Activated naive CD4-positive, alpha-beta T cell treated with anti-CD3 and anti-CD28 coated beads, Interleukin-2, amount 50 U/mL, for 72 hours (primary cell): Measurements from ENCODE around the gene RBM23. TPM values are rescaled to one million over a fixed set of nuclear protein-coding genes. Genes with fewer than 3 reads are reported as not detected.

Experiments used
- ATAC-seq, 2 donors: fragments of 150-1000 bp; cut with Tn5 transposase; 2 replicates each; pipeline ENCODE4 v1.10.0; 2021; ENCODE audit warnings: mild to moderate bottlenecking in 2 of 2, moderate library complexity in 2 of 2
- DNase-seq, 2 donors: peaks; one replicate each; pipeline ENCODE4 v3.0.0; 2021 to 2022; ENCODE audit warnings: low spot score in 2 of 2
- H3K27ac Mint-ChIP-seq, 2 donors: one replicate each; pipeline ENCODE4 v1.8.0; 2022; ENCODE audit warnings: mild to moderate bottlenecking in 2 of 2, mixed read lengths in 2 of 2
- H3K36me3 Mint-ChIP-seq, 2 donors: one replicate each; pipeline ENCODE4 v1.8.0; 2022; ENCODE audit warnings: mixed read lengths in 2 of 2
- H3K9me3 Mint-ChIP-seq, 2 donors: one replicate each; pipeline ENCODE4 v1.8.0; 2022; ENCODE audit warnings: mixed read lengths in 2 of 2
- total RNA-seq, 2 donors: library from RNA; stranded (reverse); gene quantifications; one replicate each; pipeline ENCODE4 v1.2.3, GENCODE V29; 2022

RBM23 gene
- total RNA-seq, 2 donors from 2014 or later = 63.5 to 97.7 TPM

DNA sequence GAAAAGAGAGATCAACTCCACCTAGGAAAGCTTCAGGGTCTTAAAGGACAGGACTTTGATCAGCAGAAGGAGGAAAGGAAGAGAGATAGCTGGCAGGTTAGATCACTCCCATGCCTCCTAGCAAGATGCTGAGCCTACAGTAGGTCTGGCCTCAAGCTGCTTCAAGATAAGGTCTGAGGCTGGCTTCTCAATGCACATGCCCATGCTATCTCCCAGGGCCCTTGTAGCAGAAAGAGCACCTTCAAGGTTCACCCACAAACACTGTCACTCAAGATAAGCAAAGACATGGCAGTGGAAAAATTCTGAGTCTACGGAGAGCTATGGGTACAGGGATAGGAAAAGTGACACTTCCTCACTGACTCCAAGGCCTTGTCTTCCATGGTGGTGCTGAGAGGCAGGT, 21.6 kb downstream of the RBM23 start:
- H3K27ac Mint-ChIP-seq = no peak overlapping the region
- no peaks in the 10 kb centered on the region for H3K9me3 Mint-ChIP-seq
- DNase-seq (no peak), ATAC-seq (no peak)
- peaks cover 0 to 10% of the 10 kb centered on the region in 2 donors for H3K36me3 Mint-ChIP-seq

- H3K9me3 Mint-ChIP-seq = no peaks in the 10 kb centered on the region
- ATAC-seq (no peak), DNase-seq (no peak)
- H3K27ac Mint-ChIP-seq = no peak overlapping the region
- peaks cover 0 to 5% of the 10 kb centered on the region in 2 donors for H3K36me3 Mint-ChIP-seq
Measured at GRCh38 chr14:22896760-22897159, 22.2 kb downstream of the RBM23 start.

DNA sequence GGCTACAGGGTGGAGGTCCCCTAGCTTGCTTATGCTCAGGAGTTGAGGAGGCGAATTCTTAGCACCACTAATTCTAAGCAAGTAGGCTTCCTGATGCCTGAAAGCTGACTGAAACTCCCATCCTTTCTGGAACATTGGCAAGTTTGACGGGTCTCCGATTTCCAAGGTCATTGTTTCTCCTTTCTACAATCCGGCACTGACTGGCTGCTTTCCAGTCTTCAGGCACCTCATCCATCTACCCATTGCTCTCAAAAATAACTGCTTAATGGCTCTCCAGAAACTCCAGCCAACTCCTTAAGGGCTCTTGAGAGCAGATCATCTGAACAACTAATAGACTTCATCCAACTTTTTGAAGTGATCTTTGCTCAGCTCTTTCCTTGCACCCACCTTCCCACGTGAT, 22.6 kb downstream of the RBM23 start:
- peaks cover 0 to 5% of the 10 kb centered on the region in 2 donors for H3K36me3 Mint-ChIP-seq
- ATAC-seq (no peak), DNase-seq (no peak)
- no peaks in the 10 kb centered on the region for H3K9me3 Mint-ChIP-seq
- H3K27ac Mint-ChIP-seq = no peak overlapping the region

- Mint-ChIP-seq H3K27ac (no peak overlapping the region), H3K36me3 (no peaks in the 10 kb centered on the region), H3K9me3 (no peaks in the 10 kb centered on the region)
- no peak for ATAC-seq
- DNase-seq = no peak
Measured at GRCh38 chr14:22895402-22895801, 23.5 kb downstream of the RBM23 start.

- H3K27ac Mint-ChIP-seq = no peak overlapping the region
- H3K36me3 Mint-ChIP-seq = no peaks in the 10 kb centered on the region
- no peaks in the 10 kb centered on the region for H3K9me3 Mint-ChIP-seq
- DNase-seq (no peak), ATAC-seq (no peak)
Measured at GRCh38 chr14:22893706-22894105, 25.2 kb downstream of the RBM23 start.

DNA sequence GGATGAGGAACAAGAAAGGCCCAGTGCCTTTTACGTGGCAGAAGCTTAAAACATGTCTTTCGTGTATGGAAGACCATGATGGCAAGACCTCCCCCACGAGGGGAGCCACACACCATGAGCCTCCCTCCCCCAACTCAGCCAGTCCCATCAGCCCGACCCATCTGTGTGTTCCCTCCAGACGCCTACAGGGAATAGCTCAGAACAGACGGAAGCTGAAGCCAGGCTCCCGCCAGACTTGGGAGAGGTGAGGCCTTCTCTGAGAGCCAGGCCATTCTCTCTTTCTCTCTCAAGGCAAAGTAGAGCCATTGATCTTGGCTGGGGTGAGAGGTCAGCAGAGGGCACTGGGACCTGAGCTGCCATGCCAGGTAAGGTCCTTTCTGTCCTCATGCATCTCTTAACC, 26.5 kb downstream of the RBM23 start:
- H3K9me3 Mint-ChIP-seq = no peaks in the 10 kb centered on the region
- no peaks in the 10 kb centered on the region for H3K36me3 Mint-ChIP-seq
- no peak for ATAC-seq
- peak overlapping the region in 1 of 2 donors; percentile 4 for H3K27ac Mint-ChIP-seq
- no peak for DNase-seq

- Mint-ChIP-seq H3K9me3 (no peaks in the 10 kb centered on the region), H3K36me3 (no peaks in the 10 kb centered on the region), H3K27ac (no peak overlapping the region)
- DNase-seq = no peak
- ATAC-seq = no peak
Measured at GRCh38 chr14:22890416-22890815, 28.5 kb downstream of the RBM23 start.

- H3K27ac Mint-ChIP-seq = no peak overlapping the region
- no peaks in the 10 kb centered on the region for H3K36me3 Mint-ChIP-seq
- no peaks in the 10 kb centered on the region for H3K9me3 Mint-ChIP-seq
- ATAC-seq (no peak), DNase-seq (no peak)
Measured at GRCh38 chr14:22888662-22889061, 30.3 kb downstream of the RBM23 start.

- DNase-seq = peak in 1 of 2 donors; percentile 50
- Mint-ChIP-seq H3K9me3 (no peaks in the 10 kb centered on the region), H3K36me3 (no peaks in the 10 kb centered on the region), H3K27ac (no peak overlapping the region)
- peak in 1 of 2 donors; percentile 33 for ATAC-seq
Measured at GRCh38 chr14:22887990-22888378, 31.0 kb downstream of the RBM23 start.

DNA sequence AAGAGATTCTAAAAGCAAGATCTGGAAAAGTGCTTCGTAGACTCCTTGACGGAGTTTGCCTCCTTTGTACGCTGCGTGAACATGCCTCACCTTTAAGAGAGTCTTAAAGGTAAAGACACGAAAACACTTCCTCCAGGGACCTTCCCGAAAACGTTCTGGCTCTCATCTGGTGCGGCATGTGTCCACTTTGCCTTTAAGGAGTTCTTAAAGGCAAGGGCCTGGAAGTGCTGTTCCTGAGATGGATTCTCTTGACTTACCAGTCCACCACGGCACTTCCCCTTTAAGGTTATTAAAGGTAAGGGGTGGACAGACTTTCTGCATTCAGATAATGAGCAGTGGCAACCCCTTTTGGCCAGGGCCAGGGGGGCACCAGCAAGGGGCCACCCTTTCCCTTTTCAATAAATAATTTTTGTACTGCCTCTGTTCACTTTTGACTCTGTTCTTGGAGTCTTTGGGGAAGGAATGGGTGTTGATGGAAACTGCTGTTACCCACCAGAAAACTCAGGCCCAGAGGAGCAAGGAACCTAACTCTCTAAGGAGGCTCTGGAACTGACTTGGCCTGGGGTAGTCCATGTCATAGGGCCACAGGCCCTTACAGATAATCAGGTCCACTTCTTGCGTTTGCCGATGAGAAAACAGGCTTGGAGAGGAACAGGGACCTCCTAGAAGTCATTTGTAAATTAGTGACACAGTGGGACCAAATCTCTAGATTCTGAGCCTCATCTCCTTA, 31.5 kb downstream of the RBM23 start:
- no peaks in the 10 kb centered on the region for H3K36me3 Mint-ChIP-seq
- ATAC-seq (peak; percentile 4 to 60), DNase-seq (peak in 1 of 2 donors; percentile 28)
- H3K27ac Mint-ChIP-seq = peak overlapping the region; percentile 65 to 96
- no peaks in the 10 kb centered on the region for H3K9me3 Mint-ChIP-seq

DNA sequence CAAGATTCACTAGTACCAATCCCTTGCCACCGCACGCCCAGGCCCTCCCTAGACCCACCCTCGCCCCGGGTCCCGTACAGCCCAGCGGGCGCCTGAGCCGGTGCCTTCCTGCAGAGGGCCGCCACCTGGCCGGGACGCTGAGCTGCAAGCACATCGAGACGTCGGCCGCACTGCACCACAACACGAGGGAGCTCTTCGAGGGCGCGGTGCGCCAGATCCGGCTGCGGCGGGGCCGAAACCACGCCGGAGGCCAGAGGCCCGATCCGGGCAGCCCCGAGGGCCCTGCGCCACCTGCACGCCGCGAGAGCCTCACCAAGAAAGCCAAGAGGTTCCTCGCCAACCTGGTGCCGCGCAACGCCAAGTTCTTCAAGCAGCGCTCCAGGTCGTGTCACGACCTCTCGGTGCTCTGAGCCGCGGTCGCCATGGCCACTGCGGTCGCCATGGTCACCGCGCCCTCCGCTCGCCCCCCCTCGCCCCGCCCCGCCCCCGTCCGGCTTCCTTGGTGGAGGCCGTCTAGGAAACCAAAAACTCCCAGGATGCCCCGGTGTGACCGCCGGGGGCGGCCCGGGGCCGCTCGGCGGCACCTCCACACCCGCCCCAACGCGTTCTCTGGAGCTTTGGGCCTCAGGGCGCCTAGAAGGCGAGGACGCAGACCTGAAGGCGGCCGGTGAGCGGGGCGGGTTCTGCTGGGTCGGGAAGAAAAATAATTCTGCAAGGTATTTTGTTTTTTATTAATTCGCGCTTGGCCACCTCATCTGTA, 32.3 kb downstream of the RBM23 start:
- peak; percentile 63 to 82 for DNase-seq
- Mint-ChIP-seq H3K9me3 (no peaks in the 10 kb centered on the region), H3K36me3 (no peaks in the 10 kb centered on the region), H3K27ac (peak overlapping the region; percentile 65 to 96)
- ATAC-seq = peak; percentile 69 to 80

- DNase-seq (no peak), ATAC-seq (no peak)
- H3K36me3 Mint-ChIP-seq = no peaks in the 10 kb centered on the region
- H3K27ac Mint-ChIP-seq = no peak overlapping the region
- no peaks in the 10 kb centered on the region for H3K9me3 Mint-ChIP-seq
Measured at GRCh38 chr14:22885975-22886374, 33.0 kb downstream of the RBM23 start.

- no peak for DNase-seq
Measured at GRCh38 chr14:22884738-22885523, 34.0 kb downstream of the RBM23 start.

GRCh38 chr14:22884076-22884737, 34.7 kb downstream of the RBM23 start:
- H3K9me3 Mint-ChIP-seq = no peaks in the 10 kb centered on the region
- ATAC-seq = no peak

More at GRCh38 chr14:22884738-22885523, 34.0 kb downstream of the RBM23 start:
- no peak for ATAC-seq
- no peaks in the 10 kb centered on the region for H3K9me3 Mint-ChIP-seq
- H3K36me3 Mint-ChIP-seq = no peaks in the 10 kb centered on the region
- H3K27ac Mint-ChIP-seq = no peak overlapping the region

GRCh38 chr14:22883173-22883976, 35.6 kb downstream of the RBM23 start, which contains the start of gene REM2:
TSS of gene REM2 (plus strand) at chr14:22883222. CDS start at chr14:22883288, 66 bp downstream.
- no peak for DNase-seq
- H3K27ac Mint-ChIP-seq = peak within 1 kb of the TSS; percentile 1

More at GRCh38 chr14:22884076-22884737, 34.7 kb downstream of the RBM23 start:
- Mint-ChIP-seq H3K36me3 (no peaks in the 10 kb centered on the region), H3K27ac (peak overlapping the region; percentile 1)
- no peak for DNase-seq

More at GRCh38 chr14:22883173-22883976, 35.6 kb downstream of the RBM23 start, which contains the start of gene REM2:
- no peaks in the 10 kb centered on the region for H3K36me3 Mint-ChIP-seq
- ATAC-seq = no peak
- no peaks in the 10 kb centered on the region for H3K9me3 Mint-ChIP-seq
